Neuronal stem cell (in vitro differentiated cells): ENCODE data around the gene DNAAF2.

ENCODE experiments used
- DNase-seq: peaks from one replicate; pipeline ENCODE4 v3.0.0-alpha.2; 2013; ENCODE audit warnings: low spot score
- H2AFZ ChIP-seq: one replicate; pipeline ENCODE4 v1.6.1; 2013; ENCODE audit warnings: mild to moderate bottlenecking, low read length, inconsistent platforms
- H2AK5ac ChIP-seq: 2 replicates; pipeline ENCODE4 v1.6.1; 2013; ENCODE audit warnings: low read depth, mild to moderate bottlenecking, inconsistent platforms, low read length, moderate library complexity, mixed read lengths
- H2BK120ac ChIP-seq: 2 replicates; pipeline ENCODE4 v1.6.1; 2013; ENCODE audit warnings: low read depth, mild to moderate bottlenecking, inconsistent platforms, low read length, moderate library complexity, mixed read lengths
- H2BK12ac ChIP-seq: one replicate; pipeline ENCODE4 v1.6.1; 2013; ENCODE audit warnings: low read length, inconsistent platforms
- H2BK15ac ChIP-seq: 2 replicates; pipeline ENCODE4 v1.6.1; 2013; ENCODE audit warnings: mild to moderate bottlenecking, low read length, inconsistent platforms, mixed read lengths
- H2BK5ac ChIP-seq: one replicate; pipeline ENCODE4 v1.6.1; 2013; ENCODE audit warnings: inconsistent platforms, mild to moderate bottlenecking, low read length, moderate library complexity
- H3K14ac ChIP-seq: one replicate; pipeline ENCODE4 v1.6.1; 2013; ENCODE audit warnings: low read length, inconsistent platforms
- H3K18ac ChIP-seq: 2 replicates; pipeline ENCODE4 v1.6.1; 2013; ENCODE audit warnings: low read length, inconsistent platforms
- H3K23ac ChIP-seq: 2 replicates; pipeline ENCODE4 v1.6.1; 2013; ENCODE audit warnings: low read depth, mild to moderate bottlenecking, mixed read lengths, low read length, inconsistent platforms; ENCODE audit not compliant: poor library complexity
- H3K27ac ChIP-seq: replicated peaks from 3 replicates; pipeline ENCODE4 v1.5.1; 2013; ENCODE audit warnings: low read length, inconsistent platforms
- H3K27me3 ChIP-seq, 3 experiments: 2 replicates each; pipeline ENCODE4 v1.6.1; 2013; ENCODE audit warnings: low read length in 3 of 3, mild to moderate bottlenecking in 2 of 3, inconsistent platforms in 1 of 3, low read depth in 1 of 3, mixed read lengths in 1 of 3, moderate library complexity in 1 of 3; ENCODE audit not compliant: control insufficient read depth in 3 of 3, insufficient read depth in 3 of 3
- H3K36me3 ChIP-seq, 2 donors: replicated peaks in 1 of 2; 2 replicates each; pipeline ENCODE4 v1.6.1; 2013; ENCODE audit warnings: low read length in 2 of 2; ENCODE audit not compliant: control insufficient read depth in 2 of 2, insufficient read depth in 2 of 2
- H3K4ac ChIP-seq: 2 replicates; pipeline ENCODE4 v1.6.1; 2013; ENCODE audit warnings: inconsistent platforms, mild to moderate bottlenecking, low read length, moderate library complexity
- H3K4me1 ChIP-seq, 2 donors: 1 replicate in 1 of 2; 2 replicates in 1 of 2; pipeline ENCODE4 v1.6.1; 2013; ENCODE audit warnings: low read length in 2 of 2, low read depth in 1 of 2; ENCODE audit not compliant: control insufficient read depth in 2 of 2, insufficient read depth in 1 of 2
- H3K4me2 ChIP-seq: one replicate; pipeline ENCODE4 v1.6.1; 2013; ENCODE audit warnings: mild to moderate bottlenecking, low read length, inconsistent platforms; ENCODE audit not compliant: insufficient read depth, poor library complexity, severe bottlenecking
- H3K4me3 ChIP-seq, 2 donors: 2 replicates each; pipeline ENCODE4 v1.5.1; 2013; ENCODE audit warnings: low read length in 2 of 2, mild to moderate bottlenecking in 2 of 2, inconsistent platforms in 1 of 2, moderate library complexity in 1 of 2
- H3K79me1 ChIP-seq: one replicate; pipeline ENCODE4 v1.6.1; 2013; ENCODE audit warnings: low read depth, mild to moderate bottlenecking, inconsistent platforms, low read length, moderate library complexity
- H3K9ac ChIP-seq: one replicate; pipeline ENCODE4 v1.6.1; 2013; ENCODE audit warnings: mild to moderate bottlenecking, low read depth, low read length, inconsistent platforms; ENCODE audit not compliant: poor library complexity
- H3K9me3 ChIP-seq, 2 donors: replicated peaks in 1 of 2; 2 replicates each; pipeline versions ENCODE3 to v1.6.1; 2013; ENCODE audit warnings: low read length in 2 of 2, mild to moderate bottlenecking in 2 of 2, inconsistent platforms in 1 of 2, low read depth in 1 of 2, mixed read lengths in 1 of 2, moderate library complexity in 1 of 2; ENCODE audit not compliant: control insufficient read depth in 2 of 2, insufficient read depth in 1 of 2
- H4K8ac ChIP-seq: one replicate; pipeline ENCODE4 v1.6.1; 2013; ENCODE audit warnings: low read depth, mild to moderate bottlenecking, inconsistent platforms, low read length, moderate library complexity
- H4K91ac ChIP-seq: one replicate; pipeline ENCODE4 v1.6.1; 2013; ENCODE audit warnings: low read length, low read depth, mild to moderate bottlenecking, inconsistent platforms; ENCODE audit not compliant: poor library complexity
- WGBS, 2 donors: extraction: QIAGEN DNeasy Blood & Tissue Kit; methylation state at CpG; one replicate each; pipeline ENCODE4 v1.1.7; 2013; ENCODE audit warnings: missing lambda C conversion rate in 2 of 2, mixed read lengths in 1 of 2; ENCODE audit not compliant: insufficient read length in 2 of 2, insufficient replicate concordance in 1 of 2; ENCODE audit errors: extremely low coverage in 2 of 2; 5-methylcytosine and 5-hydroxymethylcytosine counted together

Gene DNAAF2

DNA sequence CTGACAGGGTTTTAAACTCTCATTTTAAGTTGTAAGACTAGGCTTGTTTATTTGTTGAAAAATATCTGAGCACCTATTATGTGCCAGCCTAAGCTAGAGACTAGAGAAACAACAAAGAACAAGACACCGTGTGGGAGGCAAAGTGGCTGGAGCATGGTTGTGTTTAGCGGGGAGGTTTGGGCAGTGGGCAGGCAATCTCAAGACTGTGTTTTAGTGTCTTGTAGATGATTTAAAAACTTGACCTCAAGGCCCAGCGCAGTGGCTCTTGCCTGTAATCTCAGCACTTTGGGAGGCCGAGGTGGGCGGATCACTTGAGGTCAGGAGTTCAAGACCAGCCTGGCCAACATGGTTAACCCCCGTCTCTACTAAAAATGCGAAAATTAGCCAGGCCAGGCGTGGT lies 22.4 kb downstream of the DNAAF2 start:
- H3K4me1 ChIP-seq: no peaks in the 10 kb centered on the region
- peaks cover 3 to 77% of the 10 kb centered on the region in 2 donors for H3K36me3 ChIP-seq
- no peak overlapping the region for H2AK5ac ChIP-seq
- no peak overlapping the region for H2BK15ac ChIP-seq
- H3K27ac ChIP-seq: no peak overlapping the region
- H2BK5ac ChIP-seq: no peak overlapping the region
- peaks cover 2% of the 10 kb centered on the region for H3K79me1 ChIP-seq
- WGBS, 2 donors: no CpG with 5 or more reads among the region's 8 CpGs
- no peaks in the 10 kb centered on the region for H3K27me3 ChIP-seq
- H4K8ac ChIP-seq: no peak overlapping the region
- H3K4me3 ChIP-seq: no peak overlapping the region
- H3K23ac ChIP-seq: no peak overlapping the region
- H3K4me2 ChIP-seq: no peak overlapping the region
- no peak overlapping the region for H4K91ac ChIP-seq
- no peak overlapping the region for H2AFZ ChIP-seq
- no peak overlapping the region for H2BK120ac ChIP-seq
- no peak overlapping the region for H2BK12ac ChIP-seq
- no peak overlapping the region for H3K4ac ChIP-seq
- no peaks in the 10 kb centered on the region for H3K9me3 ChIP-seq
- H3K18ac ChIP-seq: no peak overlapping the region
- no peak overlapping the region for H3K14ac ChIP-seq
- no peak overlapping the region for H3K9ac ChIP-seq
- DNase-seq: no peak

DNA sequence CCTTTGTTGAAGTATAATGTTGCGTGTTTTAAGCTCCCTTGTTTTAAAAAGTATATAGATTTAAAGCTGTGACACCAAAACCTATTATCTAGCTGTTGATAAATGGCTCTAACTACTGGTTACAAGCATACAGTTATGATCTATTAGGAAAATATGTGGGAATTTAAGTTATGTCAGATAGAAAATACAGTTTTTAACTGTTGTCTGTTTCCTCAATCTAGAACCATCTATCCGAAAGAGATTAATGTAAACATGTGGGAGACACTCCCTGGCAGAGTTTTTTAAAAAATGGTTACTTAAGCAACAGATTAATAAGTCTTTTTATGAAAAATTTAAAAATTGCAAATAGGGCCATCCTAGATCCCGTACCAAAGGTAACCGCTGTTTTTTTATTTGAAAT lies 22.8 kb downstream of the DNAAF2 start:
- Histone ChIP-seq H3K27me3 (no peaks in the 10 kb centered on the region), H2AK5ac (no peak overlapping the region), H4K8ac (no peak overlapping the region), H3K14ac (no peak overlapping the region), H3K23ac (no peak overlapping the region), H2BK15ac (no peak overlapping the region), H2AFZ (no peak overlapping the region), H4K91ac (no peak overlapping the region), H3K4me1 (no peaks in the 10 kb centered on the region), H3K9ac (no peak overlapping the region), H2BK120ac (no peak overlapping the region), H3K36me3 (peaks cover 5 to 77% of the 10 kb centered on the region in 2 donors), H2BK12ac (no peak overlapping the region), H2BK5ac (no peak overlapping the region), H3K4me2 (no peak overlapping the region), H3K9me3 (no peaks in the 10 kb centered on the region), H3K79me1 (peaks cover 2% of the 10 kb centered on the region), H3K27ac (no peak overlapping the region), H3K4me3 (no peak overlapping the region), H3K4ac (no peak overlapping the region), H3K18ac (no peak overlapping the region)
- DNase-seq: no peak
- WGBS, 2 donors: no CpG with 5 or more reads among the region's 4 CpGs

DNA sequence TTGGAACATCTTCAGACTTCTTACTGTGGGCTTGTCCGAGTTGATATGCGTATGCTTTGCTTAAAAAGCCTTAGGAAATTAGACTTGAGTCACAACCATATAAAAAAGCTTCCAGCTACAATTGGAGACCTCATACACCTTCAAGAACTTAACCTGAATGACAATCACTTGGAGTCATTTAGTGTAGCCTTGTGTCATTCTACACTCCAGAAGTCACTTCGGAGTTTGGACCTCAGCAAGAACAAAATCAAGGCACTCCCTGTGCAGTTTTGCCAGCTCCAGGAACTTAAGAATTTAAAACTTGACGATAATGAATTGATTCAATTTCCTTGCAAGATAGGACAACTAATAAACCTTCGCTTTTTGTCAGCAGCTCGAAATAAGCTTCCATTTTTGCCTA lies 27.5 kb downstream of the DNAAF2 start:
- Histone ChIP-seq H2BK120ac (no peak overlapping the region), H3K4me1 (no peaks in the 10 kb centered on the region), H2AFZ (no peak overlapping the region), H3K4me2 (no peak overlapping the region), H3K14ac (no peak overlapping the region), H3K36me3 (peaks cover 12 to 83% of the 10 kb centered on the region in 2 donors), H3K9ac (no peak overlapping the region), H4K8ac (no peak overlapping the region), H2BK15ac (no peak overlapping the region), H4K91ac (no peak overlapping the region), H2BK12ac (no peak overlapping the region), H3K4ac (no peak overlapping the region), H3K9me3 (no peaks in the 10 kb centered on the region), H3K27me3 (no peaks in the 10 kb centered on the region), H3K4me3 (no peak overlapping the region), H3K18ac (no peak overlapping the region), H3K27ac (no peak overlapping the region), H3K79me1 (peaks cover under 1% of the 10 kb centered on the region), H2BK5ac (no peak overlapping the region), H3K23ac (no peak overlapping the region), H2AK5ac (no peak overlapping the region)
- no CpG with 5 or more reads among the region's 6 CpGs for WGBS, 2 donors
- no peak for DNase-seq

DNA sequence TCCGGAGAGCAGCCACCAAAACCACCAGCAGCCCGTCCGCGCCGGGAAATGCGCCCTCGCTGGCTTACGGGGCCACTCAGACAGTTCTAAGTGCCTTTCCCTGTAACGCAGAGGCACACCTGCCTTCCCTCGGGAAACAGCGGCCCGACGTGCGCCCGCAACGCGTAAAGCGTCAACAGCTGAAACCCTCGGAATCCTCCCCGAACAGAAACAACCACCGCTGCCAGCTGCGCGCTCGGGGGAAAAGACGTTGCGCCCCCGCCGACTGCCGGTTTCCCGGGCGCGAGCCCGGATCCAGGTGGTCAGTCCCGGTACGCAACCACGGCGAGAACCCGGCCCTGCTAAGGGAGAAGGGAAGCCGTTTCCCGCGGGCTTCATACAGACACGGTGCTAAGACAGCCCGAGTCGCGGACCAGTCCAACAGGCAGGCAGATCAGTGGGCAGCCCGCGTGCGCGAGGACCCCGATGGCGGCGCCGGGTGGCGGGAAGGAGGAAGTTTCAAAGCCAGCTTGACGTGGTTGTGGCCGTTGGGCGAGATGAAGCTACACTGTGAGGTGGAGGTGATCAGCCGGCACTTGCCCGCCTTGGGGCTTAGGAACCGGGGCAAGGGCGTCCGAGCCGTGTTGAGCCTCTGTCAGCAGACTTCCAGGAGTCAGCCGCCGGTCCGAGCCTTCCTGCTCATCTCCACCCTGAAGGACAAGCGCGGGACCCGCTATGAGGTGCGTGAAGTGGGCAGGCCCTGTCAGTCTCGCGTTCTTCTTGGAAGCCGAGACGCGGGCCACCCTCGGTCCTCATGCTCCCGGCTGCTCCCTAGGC lies 36.4 kb downstream of the DNAAF2 start, which contains the start of gene LRR1:
TSS of gene LRR1 (plus strand) at position 456 of the 816 bp plus-strand sequence. CDS start at position 537, 81 bp downstream.
- no peaks in the 10 kb centered on the region for H3K27me3 ChIP-seq
- H3K36me3 ChIP-seq: peaks cover 2 to 30% of the 10 kb centered on the region in 2 donors
- no peak within 1 kb of the TSS for H3K4ac ChIP-seq
- no peaks in the 10 kb centered on the region for H3K4me1 ChIP-seq
- peak within 1 kb of the TSS; percentile 85 for H3K4me2 ChIP-seq
- peak within 1 kb of the TSS; percentile 96 for H3K4me3 ChIP-seq
- H2BK12ac ChIP-seq: peak within 1 kb of the TSS; percentile 73
- DNase-seq: peak; percentile 74
- H3K23ac ChIP-seq: peak within 1 kb of the TSS; percentile 80
- peaks cover 2% of the 10 kb centered on the region for H3K79me1 ChIP-seq
- H3K18ac ChIP-seq: peak within 1 kb of the TSS; percentile 99
- H2BK15ac ChIP-seq: peak within 1 kb of the TSS; percentile 84
- H2BK120ac ChIP-seq: peak within 1 kb of the TSS; percentile 91
- peak within 1 kb of the TSS; percentile 95 for H2BK5ac ChIP-seq
- peak within 1 kb of the TSS; percentile 88 for H3K27ac ChIP-seq
- H4K91ac ChIP-seq: no peak within 1 kb of the TSS
- no peak within 1 kb of the TSS for H2AK5ac ChIP-seq
- H3K9ac ChIP-seq: peak within 1 kb of the TSS; percentile 93
- WGBS, 2 donors: no CpG with 5 or more reads among the region's 77 CpGs
- peak within 1 kb of the TSS; percentile 89 for H3K14ac ChIP-seq
- H3K9me3 ChIP-seq: no peaks in the 10 kb centered on the region
- H4K8ac ChIP-seq: no peak within 1 kb of the TSS
- peak within 1 kb of the TSS; percentile 98 for H2AFZ ChIP-seq
